AG09319 (cell line): ENCODE results near the gene ATP6V1G3.
"Not testable (repeated sequence)": the region's sequence is repeated elsewhere in the genome, so short reads cannot be mapped to it uniquely, and the experiment has no call there.

Source experiments
- DNase-seq: peaks from one replicate; pipeline ENCODE4 v3.0.0-alpha.2; 2010; ENCODE audit warnings: low read depth; ENCODE audit errors: extremely low read depth
- CTCF ChIP-seq: IDR thresholded peaks from 2 replicates; pipeline ENCODE4 v1.5.1; 2011; ENCODE audit warnings: low read depth, mild to moderate bottlenecking, inconsistent platforms, low read length, moderate library complexity

The ATP6V1G3 gene

DNA sequence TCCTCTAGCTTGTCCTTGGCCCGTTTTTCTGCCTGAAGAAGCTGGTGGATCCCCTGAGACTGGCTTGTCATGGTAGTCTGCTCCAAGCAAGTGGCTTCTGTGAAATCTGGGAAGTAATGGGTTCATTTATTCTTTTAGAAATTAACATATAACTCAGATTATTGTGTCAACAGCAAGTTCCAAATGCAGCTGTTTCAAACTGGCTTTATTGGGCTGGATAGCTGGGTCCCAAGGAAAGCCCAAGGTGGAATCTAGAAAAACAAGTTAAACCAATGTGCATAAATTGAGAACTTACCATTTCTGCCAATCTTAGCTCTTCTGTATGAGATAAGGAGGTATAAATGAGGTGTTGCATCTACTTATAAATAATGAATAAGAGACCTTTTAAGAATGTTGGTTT lies at the start of gene ATP6V1G3:
TSS of gene ATP6V1G3 (minus strand) at position 101 of the 400 bp plus-strand sequence. CDS start at position 71, 30 bp downstream.
- no peak for TF ChIP-seq CTCF

DNA sequence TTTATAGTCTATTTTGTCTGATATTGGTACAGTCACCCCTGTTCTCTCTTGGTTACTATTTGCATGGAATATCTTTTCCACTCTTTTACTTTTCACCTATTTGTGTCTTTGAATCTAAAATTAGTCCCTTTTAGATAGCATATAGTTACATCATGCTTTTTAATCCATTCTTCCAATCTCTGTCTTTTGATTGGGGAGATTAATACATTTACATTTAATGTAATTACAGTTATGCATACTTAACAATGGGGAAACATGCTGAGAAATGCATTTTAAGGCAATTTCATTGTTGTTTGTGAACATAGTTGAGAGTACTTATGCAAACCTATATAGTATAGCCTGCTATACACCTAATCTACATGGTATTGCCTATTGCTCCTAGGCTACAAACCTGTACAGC lies 48.4 kb upstream of the ATP6V1G3 start:
- no peak for DNase-seq

More for the DNA sequence above, at the start of gene ATP6V1G3:
- no peak for DNase-seq

DNA sequence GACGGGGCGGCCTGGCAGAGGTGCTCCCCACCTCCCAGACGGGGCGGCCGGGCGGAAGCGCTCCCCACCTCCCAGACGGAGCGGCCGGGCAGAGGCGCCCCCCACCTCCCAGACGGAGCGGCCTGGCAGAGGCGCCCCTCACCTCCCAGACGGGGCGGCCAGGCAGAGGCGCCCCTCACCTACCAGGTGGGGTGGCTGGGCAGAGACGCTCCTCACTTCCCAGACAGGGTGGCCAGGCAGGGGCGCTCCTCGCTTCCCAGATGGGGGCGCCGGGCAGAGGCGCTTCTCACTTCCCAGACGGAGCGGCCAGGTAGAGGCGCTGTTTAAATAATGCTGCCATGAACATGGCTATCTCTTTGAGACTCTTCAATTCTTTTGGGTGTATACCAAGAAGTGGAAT lies 43.7 kb upstream of the ATP6V1G3 start:
- no peak for DNase-seq
- no peak for TF ChIP-seq CTCF

More for the DNA sequence above, 48.4 kb upstream of the ATP6V1G3 start:
- no peak for TF ChIP-seq CTCF

- DNase-seq = not testable (repeated sequence)
Observed at GRCh38 chr1:198583209-198583802, 42.8 kb upstream of the ATP6V1G3 start.

DNA sequence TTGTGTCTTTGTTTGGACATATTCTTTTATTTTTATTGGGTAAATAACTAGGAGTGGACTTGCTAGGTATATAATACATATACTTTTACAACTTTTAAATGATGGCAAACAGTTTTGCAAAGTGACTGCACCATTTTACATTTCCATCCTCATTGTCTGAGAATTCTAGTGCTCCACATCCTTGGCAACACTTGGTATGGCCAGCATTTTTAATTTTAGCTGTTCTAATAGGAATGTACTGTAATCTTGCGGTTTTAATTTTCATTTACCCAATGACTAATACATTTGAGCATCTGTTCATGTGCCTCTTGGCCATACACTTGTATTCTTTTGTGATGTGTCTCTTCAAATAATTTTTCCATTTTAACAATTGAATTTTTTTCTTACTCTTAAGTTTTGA lies 37.0 kb upstream of the ATP6V1G3 start:
- DNase-seq = peak; percentile 30
- no peak for TF ChIP-seq CTCF

DNA sequence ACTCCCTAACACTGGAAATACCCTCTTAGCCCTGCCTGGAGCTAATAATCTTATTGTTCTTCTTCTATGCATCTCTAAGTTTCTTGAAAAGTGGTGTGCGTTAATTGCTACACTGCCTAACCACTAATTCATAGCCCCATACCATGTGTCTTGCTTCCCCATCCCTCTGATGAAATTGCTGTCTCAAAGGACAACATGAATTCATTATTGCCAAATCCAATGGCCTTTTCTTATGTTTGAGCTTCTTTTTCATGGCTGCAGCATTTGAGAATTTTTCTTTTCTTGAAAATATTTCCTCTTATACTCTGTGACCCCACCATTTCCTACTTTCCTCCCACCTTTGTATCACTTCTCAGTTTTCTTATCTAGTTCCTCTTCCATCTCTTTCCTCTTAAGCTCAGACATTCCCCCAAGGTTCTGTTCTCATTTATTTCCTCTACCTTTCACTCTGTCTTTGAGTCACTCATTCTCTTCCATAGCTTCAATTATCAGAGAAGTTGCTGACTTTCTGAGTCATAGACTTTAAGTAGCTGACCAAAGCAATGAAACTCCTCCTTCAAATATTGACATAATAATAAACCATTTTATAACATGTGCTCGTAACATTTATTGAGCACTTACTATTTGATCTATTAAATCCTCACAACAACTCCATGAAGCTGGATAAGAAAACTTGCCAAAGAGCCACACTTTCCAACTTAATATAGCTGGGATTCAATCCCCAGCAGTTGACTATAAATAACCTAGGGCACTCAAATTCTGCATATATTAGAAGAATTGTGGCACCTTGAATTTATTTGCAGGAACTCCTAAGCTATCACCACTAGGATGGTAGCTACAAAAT lies 35.5 kb upstream of the ATP6V1G3 start:
- TF ChIP-seq CTCF = no peak
- DNase-seq = no peak

GRCh38 chr1:198575292-198575691 lies 34.8 kb upstream of the ATP6V1G3 start:
- TF ChIP-seq CTCF = no peak

More at GRCh38 chr1:198575292-198575691, 34.8 kb upstream of the ATP6V1G3 start:
- no peak for DNase-seq
